GM12878 (cell line): ENCODE results near the gene SERPINB5. TPM values are rescaled to one million over a fixed set of nuclear protein-coding genes. Genes with fewer than 3 reads are reported as not detected.
A peak's percentile ranks its signal among the peaks of the same experiment; 100 is the strongest.

Experiments
- ATAC-seq: fragments of 200-7000 bp; cut with Tn5 transposase; 3 replicates; pipeline ENCODE4 v1.9.1; 2020; ENCODE audit warnings: mild to moderate bottlenecking, moderate library complexity
- BruUV-seq: library from RNA; stranded (reverse); fragments of 400-500 nt; replicated peaks from 2 replicates; lab custom pipeline; 2021; lab: Mats Ljungman, UMichigan
- CTCF ChIA-PET: fragments of 300-600 bp; sonication (Branson Sonifier 250); formaldehyde crosslinking; extraction: SDS; loops from one replicate; lab custom pipeline; 2021; ENCODE audit warnings: inconsistent platforms; lab: Yijun Ruan, JAX
- POLR2A ChIA-PET: fragments of 350-600 bp; formaldehyde crosslinking; extraction: SDS; loops from one replicate; lab custom pipeline; 2021; ENCODE audit warnings: inconsistent platforms; lab: Charles Lee
- RAD21 ChIA-PET: fragments of 300-600 bp; sonication (Branson Sonifier 250); formaldehyde crosslinking; loops from one replicate; lab custom pipeline; 2023; ENCODE audit warnings: antibody characterized with exemption; ENCODE audit not compliant: unreplicated experiment; lab: Charles Lee
- SMC1A ChIA-PET: fragments of 300-600 bp; sonication (Branson Sonifier 250); formaldehyde crosslinking; loops from one replicate; lab custom pipeline; 2023; ENCODE audit not compliant: unreplicated experiment, uncharacterized antibody; lab: Charles Lee
- DNase-seq: peaks from one replicate; pipeline ENCODE4 v3.0.0-alpha.2; 2011; ENCODE audit warnings: low read depth, low spot score
- FAIRE-seq: peaks from 3 replicates; lab custom pipeline; 2011; peaks lifted over from hg19 to GRCh38; lab: Jason Lieb, UNC
- H2AFZ ChIP-seq: 2 replicates; pipeline ENCODE4 v1.6.0; 2011; ENCODE audit warnings: low read depth, low read length, control low read depth; ENCODE audit not compliant: control insufficient read depth
- H3K27ac ChIP-seq: 2 replicates; pipeline ENCODE4 v1.5.1; 2011; ENCODE audit warnings: control low read depth; ENCODE audit not compliant: control insufficient read depth, insufficient read depth
- H3K27me3 ChIP-seq, 2 experiments: replicated peaks in 1 of 2; 2 replicates each; pipeline versions ENCODE4 v1.6.0 to v1.6.1; 2011; ENCODE audit warnings: low read length in 1 of 2; ENCODE audit not compliant: control insufficient read depth in 2 of 2, insufficient read depth in 2 of 2
- H3K36me3 ChIP-seq, 2 experiments: 2 replicates each; pipeline ENCODE4 v1.5.1; 2011; ENCODE audit warnings: low read length in 1 of 2; ENCODE audit not compliant: control insufficient read depth in 2 of 2, insufficient read depth in 2 of 2
- H3K4me1 ChIP-seq: 2 replicates; pipeline ENCODE4 v1.6.1; 2011; ENCODE audit warnings: mild to moderate bottlenecking, low read length, moderate library complexity, mixed read lengths; ENCODE audit not compliant: control insufficient read depth, insufficient read depth
- H3K4me2 ChIP-seq: 2 replicates; pipeline ENCODE4 v1.6.0; 2011; ENCODE audit warnings: control low read depth; ENCODE audit not compliant: control insufficient read depth, insufficient read depth
- H3K4me3 ChIP-seq: fragments of 200-600 bp; sonication (generic); 2 replicates; pipeline ENCODE4 v1.5.1; 2016
- H3K79me2 ChIP-seq: 2 replicates; pipeline ENCODE4 v1.6.0; 2011; ENCODE audit warnings: low read length; ENCODE audit not compliant: control insufficient read depth, insufficient read depth
- H3K9ac ChIP-seq: 2 replicates; pipeline ENCODE4 v1.8.0; 2011; ENCODE audit warnings: low read length, control low read depth, mixed read lengths; ENCODE audit not compliant: control insufficient read depth, insufficient read depth
- H3K9me3 ChIP-seq: replicated peaks from 3 replicates; pipeline ENCODE4 v1.5.1; 2011; ENCODE audit warnings: mild to moderate bottlenecking, low read length; ENCODE audit not compliant: control insufficient read depth, insufficient read depth
- H4K20me1 ChIP-seq: 2 replicates; pipeline ENCODE4 v1.6.0; 2011; ENCODE audit not compliant: control insufficient read depth, insufficient read depth
- CTCF ChIP-seq, 3 experiments: IDR thresholded peaks in 2 of 3; conservative IDR thresholded peaks in 1 of 3; 2 replicates each; pipeline ENCODE4 v1.5.1; 2011; ENCODE audit warnings: low read depth in 3 of 3, low read length in 3 of 3, mild to moderate bottlenecking in 3 of 3, control low read depth in 2 of 3, moderate library complexity in 2 of 3, inconsistent platforms in 1 of 3, mixed read lengths in 1 of 3; ENCODE audit not compliant: control insufficient read depth in 2 of 3, insufficient read depth in 1 of 3; ENCODE audit errors: extremely low read depth in 1 of 3
- EED ChIP-seq: sonication (generic); IDR thresholded peaks from 2 replicates; pipeline ENCODE4 v1.6.1; 2016; ENCODE audit warnings: antibody characterized with exemption, low read depth
- KLF5 ChIP-seq: fragments of 450-650 bp; IDR thresholded peaks from 2 replicates; pipeline ENCODE4 v1.6.1; 2014; ENCODE audit warnings: mild to moderate bottlenecking; ENCODE audit not compliant: partially characterized antibody
- RAD21 ChIP-seq: IDR thresholded peaks from 2 replicates; pipeline ENCODE4 v1.6.1; 2011; ENCODE audit warnings: mild to moderate bottlenecking, low read depth, low read length, moderate library complexity; ENCODE audit not compliant: insufficient read depth
- SMC3 ChIP-seq: IDR thresholded peaks from 2 replicates; pipeline ENCODE4 v1.6.1; 2011; ENCODE audit warnings: low read length, improper control_type of control experiment, borderline replicate concordance
- YY1 ChIP-seq: IDR thresholded peaks from 2 replicates; pipeline ENCODE4 v1.6.1; 2011; ENCODE audit warnings: low read depth, mild to moderate bottlenecking, low read length
- WGBS: methylation state at CpG from one replicate; pipeline ENCODE4 v1.1.6; 2016; ENCODE audit warnings: low lambda C conversion rate; ENCODE audit not compliant: insufficient replicate concordance, insufficient coverage; ENCODE audit errors: missing lambda C conversion rate; 5-methylcytosine and 5-hydroxymethylcytosine counted together
- in situ Hi-C: fragments of 300-500 bp; cut with MboI; formaldehyde crosslinking; loops from 9 replicates; pipeline ENCODE4 v1.14.3; 2018; ENCODE audit warnings: mixed read lengths
- intact Hi-C: fragments of 100-400 bp; cut with micrococcal nuclease; formaldehyde crosslinking; loops from one replicate; pipeline ENCODE4 v1.14.2; 2022; ENCODE audit not compliant: unreplicated experiment
- polyA plus RNA-seq, 11 experiments: library from polyadenylated mRNA; depleted of rRNA in 4 of 11; unstranded in 6 of 11; stranded (reverse) in 5 of 11; fragments of >200 nt; fragmentation: Nextera tagmentation in 4 of 11; fragmentation: Illumina TruSeq in 1 of 11; extraction: Ambion mirVana in 4 of 11; extraction: Trizol in 1 of 11; gene quantifications; 1 replicate in 1 of 11; 2 replicates in 10 of 11; pipeline versions ENCODE4 v1.2.1 to v1.2.3, GENCODE V29; 2011 to 2016; ENCODE audit warnings: inconsistent platforms in 2 of 11, missing spikeins in 2 of 11, low read depth in 1 of 11
- total RNA-seq, 4 experiments: library from RNA; depleted of rRNA in 3 of 4; stranded (reverse); fragments of >200 nt in 3 of 4; fragmentation: Illumina TruSeq in 1 of 4; extraction: Trizol in 1 of 4; gene quantifications; 2 replicates each; pipeline versions ENCODE4 v1.2.1 to v1.2.3, GENCODE V29; 2013 to 2021

The SERPINB5 gene
- total and polyA plus RNA-seq, 10 of the 15 experiments (the other 5 are each of a cell fraction or from before 2014, with no cell fraction given): 0.03 to 0.04 TPM; not detected in 8

DNA sequence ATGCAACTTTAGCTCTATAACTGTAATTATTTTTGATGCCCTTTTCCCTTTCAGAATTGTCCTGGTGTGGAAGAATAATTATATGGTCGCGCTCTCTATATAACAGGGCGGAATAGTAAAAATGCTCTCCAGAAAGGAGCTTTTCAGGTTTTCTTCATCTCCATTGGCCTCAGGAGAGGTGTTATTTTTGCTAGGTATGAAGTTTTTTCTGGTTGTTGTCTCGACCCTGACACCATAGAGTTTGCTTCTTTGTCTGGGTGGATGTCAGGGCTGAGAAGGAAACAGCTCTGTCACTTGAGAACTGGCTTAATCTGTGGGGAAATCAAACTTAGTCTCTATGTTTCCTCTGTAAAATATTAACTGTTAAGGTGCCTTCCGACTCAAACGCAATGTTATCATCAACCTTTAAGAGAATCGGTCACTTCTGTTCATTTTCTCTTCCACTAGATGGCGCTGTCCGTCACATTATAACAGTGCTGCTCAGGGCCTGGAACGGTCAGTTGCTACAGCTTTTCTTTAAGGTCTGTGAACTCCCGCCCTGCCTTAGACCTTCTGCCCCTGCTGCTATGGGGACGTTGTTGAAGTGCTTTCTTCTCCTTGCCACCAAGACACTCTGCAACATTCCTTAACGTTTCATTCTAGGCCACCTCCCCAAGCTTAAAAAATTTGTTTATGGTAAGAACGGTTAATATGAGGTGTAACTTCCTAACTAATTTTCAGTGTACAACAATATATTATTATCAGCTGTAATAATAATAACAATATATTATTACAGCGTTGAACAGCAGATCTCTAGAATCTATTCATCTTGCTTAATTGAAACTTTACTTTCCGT, 41.6 kb downstream of the SERPINB5 start:
- Histone ChIP-seq H3K36me3 (no peaks in the 10 kb centered on the region), H3K4me3 (no peak overlapping the region), H3K4me2 (no peak overlapping the region), H3K9me3 (no peaks in the 10 kb centered on the region), H3K9ac (no peak overlapping the region), H3K27me3 (no peaks in the 10 kb centered on the region; a peak in 1 of 4 replicates), H3K4me1 (no peaks in the 10 kb centered on the region), H4K20me1 (no peaks in the 10 kb centered on the region), H3K27ac (no peak overlapping the region), H2AFZ (no peak overlapping the region), H3K79me2 (no peaks in the 10 kb centered on the region)
- peak; percentile 16 for DNase-seq
- ATAC-seq: peak; percentile 98
- peak; percentile 97 for FAIRE-seq
- in situ Hi-C loops: loop anchor here (5.0 to 25.0 kb wide), 2 partner anchors 329 to 469 kb away; no protein-coding TSS in a partner anchor
- POLR2A ChIA-PET: interaction anchor here (0.9 kb wide), 1 partner anchor 39 kb away, joined by 3 read pairs; no protein-coding TSS in a partner anchor
- BruUV-seq: no TSS peak
- RAD21 ChIA-PET: interaction anchor here (0.6 to 10.9 kb wide), 15 partner anchors 10 to 516 kb away, joined by 3 to 149 read pairs (median 5); no protein-coding TSS in a partner anchor
- CTCF ChIA-PET: interaction anchor here (0.6 to 8.2 kb wide), 56 partner anchors 8 to 1799 kb away, joined by 3 to 237 read pairs (median 4); no protein-coding TSS in a partner anchor
- intact Hi-C loops: loop anchor here (1.0 to 5.0 kb wide), 6 partner anchors 60 to 459 kb away; no protein-coding TSS in a partner anchor
- 26% methylated on average over 15 of the region's 16 CpGs for WGBS
- SMC1A ChIA-PET: interaction anchor here (0.7 to 7.1 kb wide), 29 partner anchors 10 to 502 kb away, joined by 3 to 130 read pairs (median 4); partner anchors contain the start of gene SERPINB12
- no peak for TF ChIP-seq EED
- peak; percentile 78 for TF ChIP-seq SMC3
- no peak for TF ChIP-seq KLF5
- 0 out of 2 replicates have a peak, but pooled peaks have one; percentile 35 for TF ChIP-seq YY1
- TF ChIP-seq RAD21: peak; percentile 93
- peak; percentile 58 to 65 (median 63) for TF ChIP-seq CTCF (IDR thresholded peaks at IDR 0.05 in 2 of 3, conservative IDR thresholded peaks at IDR 0.05 in 1 of 3; ENCODE audit: control insufficient read depth in 2 of 3, extremely low read depth in 1 of 3, insufficient read depth in 1 of 3, low read depth in 3 of 3, low read length in 3 of 3)
